GM19193 (cell line): ENCODE results near the gene TRABD.

Source experiments
- POLR2A ChIP-seq: IDR thresholded peaks from 4 replicates; pipeline ENCODE4 v1.6.1; 2011; ENCODE audit not compliant: insufficient read depth, insufficient read length; ENCODE audit errors: extremely low read depth

Gene TRABD

DNA sequence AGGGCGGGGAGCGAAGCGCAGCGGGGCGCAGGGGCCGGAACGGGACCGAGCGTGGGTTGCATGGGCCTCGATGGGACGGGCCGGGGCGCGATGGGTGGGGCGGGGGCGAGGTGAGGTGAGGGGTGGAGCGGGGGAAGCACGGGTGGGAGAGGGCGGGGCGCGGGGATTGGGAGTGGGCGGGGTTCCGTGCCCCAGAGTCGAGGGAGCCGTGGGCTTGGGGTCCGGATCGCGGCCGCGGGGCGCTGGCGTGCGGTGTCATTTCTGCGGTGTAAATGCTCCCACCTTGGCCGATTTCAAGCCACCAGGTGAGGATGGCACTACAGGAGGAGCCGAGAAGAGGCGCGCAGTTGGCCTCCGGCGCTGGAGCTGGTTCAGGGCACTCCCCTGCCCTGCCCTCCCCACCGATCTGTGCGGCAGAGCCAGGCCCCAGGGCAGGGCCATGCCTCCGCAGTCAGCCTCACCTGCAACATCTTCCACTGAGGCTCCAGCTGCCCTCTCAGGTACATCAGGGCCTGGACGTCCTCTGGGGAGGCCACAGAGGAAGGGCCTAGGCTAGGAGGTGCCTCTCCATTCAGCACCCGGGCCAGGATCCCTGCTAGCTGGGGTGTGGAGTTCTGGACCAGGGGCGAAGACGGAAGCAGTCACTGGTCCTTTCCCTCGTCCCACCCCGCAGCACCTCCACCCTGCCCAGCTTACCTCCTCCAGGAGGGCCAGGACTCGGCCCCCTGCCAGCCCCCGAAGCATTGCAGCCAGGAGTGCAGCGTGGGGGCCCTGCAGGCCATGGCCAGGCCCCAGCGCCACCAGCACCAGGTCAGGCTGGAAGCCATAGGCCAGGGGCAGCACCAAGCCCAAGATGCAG lies 59.7 kb downstream of the TRABD start:
- no peak for TF ChIP-seq POLR2A

GRCh38 chr22:50246242-50247175 lies 60.8 kb downstream of the TRABD start:
- peak; percentile 3 for TF ChIP-seq POLR2A

DNA sequence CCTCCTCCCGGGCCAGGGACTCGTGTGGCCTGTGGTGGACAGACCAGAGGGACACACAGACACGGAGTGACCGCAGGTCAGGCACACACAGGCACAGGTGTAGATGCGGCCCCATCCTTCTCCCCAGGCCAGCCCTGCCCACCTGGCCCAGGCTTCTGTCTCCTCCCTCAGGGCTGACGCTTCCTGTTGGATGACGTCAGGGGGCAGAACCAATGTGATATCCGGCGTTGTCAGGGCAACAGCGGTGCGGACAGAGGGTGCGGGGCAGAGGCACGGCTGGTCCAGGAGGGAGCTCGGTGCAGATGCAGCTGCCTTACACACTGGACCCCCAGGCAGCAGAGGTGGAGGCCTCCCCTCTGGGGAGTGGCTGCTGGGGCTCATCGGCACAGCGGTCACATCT lies 62.0 kb downstream of the TRABD start:
- TF ChIP-seq POLR2A = no peak

- TF ChIP-seq POLR2A = no peak
Observed at GRCh38 chr22:50248196-50249081, 62.7 kb downstream of the TRABD start.
